ENCODE measurements around the gene SMKR1. TPM values are rescaled to one million over a fixed set of nuclear protein-coding genes. Genes with fewer than 3 reads are reported as not detected.

The SMKR1 gene
- total RNA-seq, 1 experiment from 2014 or later, result 0.87 TPM

- Histone ChIP-seq H3K4me2 (ENCODE audit: insufficient read depth, insufficient read length, low read length) (no peak overlapping the region), H2BK12ac (ENCODE audit: insufficient read length, low read depth, low read length) (no peak overlapping the region), H3K23me2 (ENCODE audit: insufficient read length, low read depth, low read length, poor library complexity, severe bottlenecking) (no peaks in the 10 kb centered on the region), H3K27me3 (ENCODE audit: insufficient read depth, low read length) (no peaks in the 10 kb centered on the region), H4K20me1 (ENCODE audit: control insufficient read depth, insufficient read depth, insufficient read length) (no peaks in the 10 kb centered on the region), H3K27ac (ENCODE audit: insufficient read length, low read depth, low read length) (no peak overlapping the region), H3K79me1 (ENCODE audit: insufficient read depth, low read depth, low read length, poor library complexity, severe bottlenecking) (no peaks in the 10 kb centered on the region), H4K8ac (replicated peaks; ENCODE audit: insufficient read length, low read depth, low read length) (no peak overlapping the region), H3K79me2 (ENCODE audit: insufficient read depth, low read length) (no peaks in the 10 kb centered on the region), H2AK5ac (ENCODE audit: insufficient read length, low read length) (no peak overlapping the region), H3K23ac (ENCODE audit: insufficient read length, low read depth, low read length) (no peak overlapping the region), H3K18ac (ENCODE audit: insufficient read length, low read depth, low read length) (no peak overlapping the region), H4K5ac (ENCODE audit: insufficient read length, low read depth, low read length) (no peak overlapping the region), H3K9ac (ENCODE audit: extremely low read depth, insufficient read length, low read length) (no peak overlapping the region), H2BK20ac (ENCODE audit: low read depth, low read length, poor library complexity, severe bottlenecking) (no peak overlapping the region), H4K91ac (ENCODE audit: insufficient read length, low read depth, low read length) (no peak overlapping the region), H2AFZ (ENCODE audit: low read length) (no peak overlapping the region), H3K9me3 (ENCODE audit: control insufficient read depth, low read depth, low read length) (no peaks in the 10 kb centered on the region), H3K4me1 (ENCODE audit: insufficient read depth, low read length) (no peaks in the 10 kb centered on the region; the same call in 1 of the 2 replicates), H3K4ac (ENCODE audit: low read depth, low read length) (no peak overlapping the region), H3K56ac (ENCODE audit: insufficient read length, low read depth, low read length) (no peak overlapping the region), H3T11ph (ENCODE audit: low read length) (no peak overlapping the region), H2BK5ac (ENCODE audit: insufficient read length, low read length) (no peak overlapping the region), H2BK15ac (ENCODE audit: low read depth, low read length) (no peak overlapping the region), H2BK120ac (ENCODE audit: low read depth, low read length, poor library complexity, severe bottlenecking) (no peak overlapping the region), H3K14ac (ENCODE audit: insufficient read depth, low read length) (no peak overlapping the region)
- peaks cover 0 to 28% (median 1%) of the 10 kb centered on the region in 3 experiments; a peak in 6 of 7 replicates for H3K36me3 Mint-ChIP-seq (ENCODE audit: insufficient read depth in 1 of 3, low read depth in 3 of 3)
- no peaks in the 10 kb centered on the region for H3K9me3 Mint-ChIP-seq
- H3K4me3 Mint-ChIP-seq, result no peak overlapping the region
- WGBS (ENCODE audit: extremely low coverage, insufficient read length, low lambda C conversion rate), result no CpG with 5 or more reads among the region's 1 CpG
- H3K27ac Mint-ChIP-seq, result no peak overlapping the region
- H3K4me1 Mint-ChIP-seq, result peaks cover 19 to 20% of the 10 kb centered on the region in 2 experiments
- no peak for DNase-seq
- H3K27me3 Mint-ChIP-seq (ENCODE audit: low read depth), result no peaks in the 10 kb centered on the region
- TF ChIP-seq, protein P1, sequence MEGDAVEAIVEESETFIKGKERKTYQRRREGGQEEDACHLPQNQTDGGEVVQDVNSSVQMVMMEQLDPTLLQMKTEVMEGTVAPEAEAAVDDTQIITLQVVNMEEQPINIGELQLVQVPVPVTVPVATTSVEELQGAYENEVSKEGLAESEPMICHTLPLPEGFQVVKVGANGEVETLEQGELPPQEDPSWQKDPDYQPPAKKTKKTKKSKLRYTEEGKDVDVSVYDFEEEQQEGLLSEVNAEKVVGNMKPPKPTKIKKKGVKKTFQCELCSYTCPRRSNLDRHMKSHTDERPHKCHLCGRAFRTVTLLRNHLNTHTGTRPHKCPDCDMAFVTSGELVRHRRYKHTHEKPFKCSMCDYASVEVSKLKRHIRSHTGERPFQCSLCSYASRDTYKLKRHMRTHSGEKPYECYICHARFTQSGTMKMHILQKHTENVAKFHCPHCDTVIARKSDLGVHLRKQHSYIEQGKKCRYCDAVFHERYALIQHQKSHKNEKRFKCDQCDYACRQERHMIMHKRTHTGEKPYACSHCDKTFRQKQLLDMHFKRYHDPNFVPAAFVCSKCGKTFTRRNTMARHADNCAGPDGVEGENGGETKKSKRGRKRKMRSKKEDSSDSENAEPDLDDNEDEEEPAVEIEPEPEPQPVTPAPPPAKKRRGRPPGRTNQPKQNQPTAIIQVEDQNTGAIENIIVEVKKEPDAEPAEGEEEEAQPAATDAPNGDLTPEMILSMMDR (conservative IDR thresholded peaks at IDR 0.05), result no peak
These were observed 34.2 kb upstream of the SMKR1 start for GRCh38 chr7:129468087-129468486.
